ENCODE measurements around the gene CLDN3. TPM values are rescaled to one million over a fixed set of nuclear protein-coding genes. Genes with fewer than 3 reads are reported as not detected.
"Not testable (repeated sequence)": the region's sequence is repeated elsewhere in the genome, so short reads cannot be mapped to it uniquely, and the experiment has no call there.

The CLDN3 gene
- total RNA-seq, 5 donors from 2014 or later (not counting 1 experiment from before 2014, with no cell fraction given): 0.26 to 0.50 TPM; not detected in 3

DNA sequence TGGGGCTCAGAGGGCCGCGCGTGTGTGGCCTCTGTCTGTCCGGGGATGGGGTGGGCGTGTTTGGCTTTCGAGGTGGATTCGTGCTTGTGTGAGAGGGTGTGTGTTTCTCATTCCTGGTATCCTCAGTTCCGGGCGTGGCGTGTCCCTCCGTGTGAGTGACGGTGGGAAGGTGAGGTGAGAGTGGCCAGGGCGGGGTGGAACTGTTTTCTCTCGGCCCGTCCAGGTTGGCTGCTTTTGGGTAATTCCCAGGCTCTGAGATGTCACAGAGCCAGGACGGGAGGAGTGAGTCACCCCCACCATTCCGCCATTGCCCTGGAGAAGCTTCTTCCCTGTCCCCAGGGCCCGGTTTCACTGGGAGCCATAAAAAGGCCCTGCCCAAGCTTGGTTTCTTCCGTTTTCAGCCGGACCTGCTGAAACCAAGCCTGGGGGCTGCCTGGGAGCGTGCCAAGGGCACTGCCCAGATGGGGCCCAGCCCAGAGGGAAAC is 39.4 kb upstream of the CLDN3 start:
- Mint-ChIP-seq H3K9me3 (peaks cover 2 to 4% (median 3%) of the 10 kb centered on the region in 3 donors), H3K36me3 (no peaks in the 10 kb centered on the region), H3K4me3 (no peak overlapping the region), H3K27ac (no peak overlapping the region), H3K27me3 (peaks cover 5 to 14% of the 10 kb centered on the region in 2 donors), H3K4me1 (no peaks in the 10 kb centered on the region)
- H3K27me3 ChIP-seq (replicated peaks in 1 of 2; ENCODE audit: control insufficient read depth in 2 of 2, extremely low read depth in 1 of 2, insufficient read depth in 2 of 2, low read length in 1 of 2): peaks cover 0 to 24% of the 10 kb centered on the region in 2 experiments
- no peak overlapping the region for H3K4me3 ChIP-seq (ENCODE audit: control insufficient read depth in 1 of 2, extremely low read depth in 1 of 2, low read length in 1 of 2)
- DNase-seq (no peak), ATAC-seq (replicated peaks in 1 of 4) (no peak)
- no peak overlapping the region for H3K27ac ChIP-seq (ENCODE audit: low read length)
- ChIA-PET CTCF (no interaction called here), POLR2A (no interaction called here)
- no peaks in the 10 kb centered on the region for H3K4me1 ChIP-seq (ENCODE audit: control insufficient read depth in 1 of 2, extremely low read depth in 1 of 2, insufficient read depth in 2 of 2, low read length in 2 of 2)
- no peaks in the 10 kb centered on the region for H3K36me3 ChIP-seq (ENCODE audit: control insufficient read depth in 2 of 2, extremely low read depth in 1 of 2, insufficient read depth in 1 of 2, low read length in 1 of 2)
- 87% methylated on average over 17 of the region's 21 CpGs for WGBS (ENCODE audit: insufficient coverage)
- H3K9me3 ChIP-seq: no peaks in the 10 kb centered on the region

DNA sequence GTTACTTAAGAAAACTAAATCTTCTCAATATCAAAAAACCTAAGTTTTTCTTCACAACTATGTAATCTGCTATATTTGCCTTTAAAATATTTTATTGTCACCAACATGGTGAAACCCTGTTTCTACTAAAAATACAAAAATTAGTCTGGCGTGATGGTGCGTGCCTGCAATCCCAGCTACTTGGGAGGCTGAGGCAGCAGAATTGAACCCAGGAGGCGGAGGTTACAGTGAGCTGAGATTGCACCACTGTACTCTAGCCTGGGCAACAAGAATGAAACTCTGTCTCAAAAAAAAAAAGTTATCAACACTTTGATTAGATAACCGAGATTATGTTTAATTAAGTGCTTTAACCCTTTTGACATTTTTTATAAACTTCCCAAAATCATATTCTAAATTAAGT is 32.4 kb upstream of the CLDN3 start:
- Histone ChIP-seq H3K27ac (ENCODE audit: low read length) (no peak overlapping the region), H3K9me3 (no peaks in the 10 kb centered on the region), H3K4me1 (ENCODE audit: control insufficient read depth in 1 of 2, extremely low read depth in 1 of 2, insufficient read depth in 2 of 2, low read length in 2 of 2) (no peaks in the 10 kb centered on the region), H3K4me3 (ENCODE audit: control insufficient read depth in 1 of 2, extremely low read depth in 1 of 2, low read length in 1 of 2) (no peak overlapping the region), H3K27me3 (replicated peaks in 1 of 2; ENCODE audit: control insufficient read depth in 2 of 2, extremely low read depth in 1 of 2, insufficient read depth in 2 of 2, low read length in 1 of 2) (peaks cover 0 to 8% of the 10 kb centered on the region in 2 experiments), H3K36me3 (ENCODE audit: control insufficient read depth in 2 of 2, extremely low read depth in 1 of 2, insufficient read depth in 1 of 2, low read length in 1 of 2) (no peaks in the 10 kb centered on the region)
- Mint-ChIP-seq H3K4me1 (no peaks in the 10 kb centered on the region), H3K36me3 (no peaks in the 10 kb centered on the region), H3K4me3 (no peak overlapping the region), H3K9me3 (no peaks in the 10 kb centered on the region), H3K27ac (no peak overlapping the region), H3K27me3 (peaks cover 11 to 16% of the 10 kb centered on the region in 2 donors)
- CTCF ChIA-PET: no interaction called here
- DNase-seq (no peak), ATAC-seq (replicated peaks in 1 of 4) (no peak)
- no CpG with 5 or more reads among the region's 4 CpGs for WGBS (ENCODE audit: insufficient coverage)
- POLR2A ChIA-PET: no interaction called here

DNA sequence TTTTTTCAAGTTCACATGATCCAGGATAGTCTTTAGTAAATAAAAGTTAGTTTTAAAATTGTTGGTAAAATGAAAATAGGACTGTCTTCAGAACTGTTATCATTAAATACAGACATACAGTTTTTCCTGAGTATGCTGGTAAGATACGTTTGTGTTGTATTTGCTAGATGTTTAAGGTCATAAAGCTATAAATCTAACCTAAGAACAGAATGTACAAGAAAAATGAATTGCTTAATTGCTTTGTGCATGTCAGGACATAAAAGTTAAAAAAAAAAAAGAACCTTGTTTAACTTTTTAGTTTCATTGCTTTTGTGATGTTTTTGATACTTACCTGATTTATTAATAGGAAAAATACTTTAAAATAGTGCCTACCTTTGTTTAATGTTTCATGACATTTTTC is 31.5 kb upstream of the CLDN3 start:
- no peak for ATAC-seq (replicated peaks in 1 of 4)
- H3K27me3 Mint-ChIP-seq: peaks cover 11 to 16% of the 10 kb centered on the region in 2 donors
- H3K9me3 Mint-ChIP-seq: no peaks in the 10 kb centered on the region
- H3K4me1 ChIP-seq (ENCODE audit: control insufficient read depth in 1 of 2, extremely low read depth in 1 of 2, insufficient read depth in 2 of 2, low read length in 2 of 2): no peaks in the 10 kb centered on the region
- H3K27me3 ChIP-seq (replicated peaks in 1 of 2; ENCODE audit: control insufficient read depth in 2 of 2, extremely low read depth in 1 of 2, insufficient read depth in 2 of 2, low read length in 1 of 2): peaks cover 0 to 8% of the 10 kb centered on the region in 2 experiments
- H3K4me1 Mint-ChIP-seq: no peaks in the 10 kb centered on the region
- H3K27ac Mint-ChIP-seq: no peak overlapping the region
- POLR2A ChIA-PET: no interaction called here
- no peak overlapping the region for H3K4me3 Mint-ChIP-seq
- no peak for DNase-seq
- no peak overlapping the region for H3K4me3 ChIP-seq (ENCODE audit: control insufficient read depth in 1 of 2, extremely low read depth in 1 of 2, low read length in 1 of 2)
- no CpG with 5 or more reads among the region's 1 CpG for WGBS (ENCODE audit: insufficient coverage)
- H3K36me3 ChIP-seq (ENCODE audit: control insufficient read depth in 2 of 2, extremely low read depth in 1 of 2, insufficient read depth in 1 of 2, low read length in 1 of 2): no peaks in the 10 kb centered on the region
- CTCF ChIA-PET: no interaction called here
- no peak overlapping the region for H3K27ac ChIP-seq (ENCODE audit: low read length)
- H3K36me3 Mint-ChIP-seq: no peaks in the 10 kb centered on the region
- H3K9me3 ChIP-seq: no peaks in the 10 kb centered on the region

DNA sequence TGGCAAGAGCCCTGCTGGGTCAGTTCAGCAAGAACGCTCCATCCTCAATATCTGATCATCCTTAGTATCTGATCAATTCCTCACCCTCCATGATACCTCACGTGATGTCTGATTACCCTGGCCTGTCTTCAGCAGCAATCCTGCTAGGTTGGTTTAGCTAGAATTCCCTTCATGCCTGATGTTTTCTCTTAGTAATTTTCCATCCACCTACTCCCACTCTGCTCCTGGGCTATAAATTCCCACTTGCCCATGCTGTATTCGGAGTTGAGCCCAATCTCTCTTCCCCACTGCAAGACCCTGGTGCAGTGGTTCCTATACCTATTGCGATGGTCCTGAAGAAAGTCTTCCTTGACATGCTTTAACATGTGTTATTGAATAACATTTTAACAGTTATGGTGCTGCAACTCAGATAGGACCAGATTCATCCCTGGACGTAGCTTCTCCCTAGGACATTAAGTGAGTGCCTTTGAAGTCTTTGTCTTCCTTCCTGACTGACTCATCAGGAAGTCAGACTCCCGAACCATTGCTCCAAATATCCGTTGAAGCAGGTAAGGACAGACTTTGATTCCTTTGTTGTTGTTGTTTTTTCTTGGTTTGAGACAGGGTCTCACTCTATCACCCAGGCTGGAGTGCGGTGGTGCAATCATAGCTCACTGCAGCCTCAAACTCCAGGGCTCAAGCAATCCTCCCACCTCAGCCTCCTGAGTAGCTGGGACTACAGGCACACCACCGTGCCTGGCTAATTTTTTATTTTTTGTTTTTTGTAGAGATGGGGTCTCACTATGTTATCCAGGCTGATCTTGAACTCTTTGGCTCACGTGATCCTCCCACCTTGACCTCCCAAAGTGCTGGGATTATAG is 29.4 kb upstream of the CLDN3 start:
- no peaks in the 10 kb centered on the region for H3K36me3 Mint-ChIP-seq
- peaks cover 15 to 16% of the 10 kb centered on the region in 2 donors for H3K27me3 Mint-ChIP-seq
- Histone ChIP-seq H3K36me3 (ENCODE audit: control insufficient read depth in 2 of 2, extremely low read depth in 1 of 2, insufficient read depth in 1 of 2, low read length in 1 of 2) (no peaks in the 10 kb centered on the region), H3K4me3 (ENCODE audit: control insufficient read depth in 1 of 2, extremely low read depth in 1 of 2, low read length in 1 of 2) (no peak overlapping the region), H3K9me3 (no peaks in the 10 kb centered on the region), H3K27ac (ENCODE audit: low read length) (no peak overlapping the region), H3K27me3 (replicated peaks in 1 of 2; ENCODE audit: control insufficient read depth in 2 of 2, extremely low read depth in 1 of 2, insufficient read depth in 2 of 2, low read length in 1 of 2) (peaks cover 0 to 11% of the 10 kb centered on the region in 2 experiments), H3K4me1 (ENCODE audit: control insufficient read depth in 1 of 2, extremely low read depth in 1 of 2, insufficient read depth in 2 of 2, low read length in 2 of 2) (no peaks in the 10 kb centered on the region)
- no peak for DNase-seq
- POLR2A ChIA-PET: no interaction called here
- H3K4me3 Mint-ChIP-seq: no peak overlapping the region
- no peak overlapping the region for H3K27ac Mint-ChIP-seq
- no peak for ATAC-seq (replicated peaks in 1 of 4)
- H3K4me1 Mint-ChIP-seq: no peaks in the 10 kb centered on the region
- WGBS (ENCODE audit: insufficient coverage): 68% methylated on average over 4 of the region's 10 CpGs
- H3K9me3 Mint-ChIP-seq: peaks cover 0 to 4% (median 0%) of the 10 kb centered on the region in 3 donors
- CTCF ChIA-PET: no interaction called here

DNA sequence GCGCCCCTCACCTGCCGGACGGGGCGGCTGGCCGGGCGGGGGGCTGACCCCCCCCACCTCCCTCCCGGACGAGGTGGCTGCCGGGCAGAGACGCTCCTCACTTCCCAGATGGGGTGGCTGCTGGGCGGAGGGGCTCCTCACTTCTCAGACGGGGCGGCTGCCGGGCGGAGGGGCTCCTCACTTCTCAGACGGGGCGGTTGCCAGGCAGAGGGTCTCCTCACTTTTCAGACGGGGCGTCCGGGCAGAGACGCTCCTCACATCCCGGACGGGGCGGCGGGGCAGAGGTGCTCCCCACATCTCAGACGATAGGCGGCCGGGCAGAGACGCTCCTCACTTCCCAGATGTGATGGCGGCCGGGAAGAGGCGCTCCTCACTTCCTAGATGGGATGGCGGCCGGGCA is 27.1 kb upstream of the CLDN3 start:
- H3K27ac Mint-ChIP-seq; H3K4me1 ChIP-seq (ENCODE audit: control insufficient read depth in 1 of 2, extremely low read depth in 1 of 2, insufficient read depth in 2 of 2, low read length in 2 of 2); H3K27ac ChIP-seq (ENCODE audit: low read length); H3K9me3 ChIP-seq; H3K9me3 Mint-ChIP-seq; CTCF ChIA-PET; DNase-seq; H3K36me3 Mint-ChIP-seq; ATAC-seq (replicated peaks in 1 of 4); POLR2A ChIA-PET; H3K4me3 ChIP-seq (ENCODE audit: control insufficient read depth in 1 of 2, extremely low read depth in 1 of 2, low read length in 1 of 2); H3K36me3 ChIP-seq (ENCODE audit: control insufficient read depth in 2 of 2, extremely low read depth in 1 of 2, insufficient read depth in 1 of 2, low read length in 1 of 2); H3K4me3 Mint-ChIP-seq; H3K4me1 Mint-ChIP-seq: not testable (repeated sequence)
- H3K27me3 ChIP-seq (replicated peaks in 1 of 2; ENCODE audit: control insufficient read depth in 2 of 2, extremely low read depth in 1 of 2, insufficient read depth in 2 of 2, low read length in 1 of 2): peaks cover 0 to 19% of the 10 kb centered on the region in 2 experiments
- WGBS (ENCODE audit: insufficient coverage): no CpG with 5 or more reads among the region's 34 CpGs
- peaks cover 16 to 18% of the 10 kb centered on the region in 2 donors for H3K27me3 Mint-ChIP-seq

DNA sequence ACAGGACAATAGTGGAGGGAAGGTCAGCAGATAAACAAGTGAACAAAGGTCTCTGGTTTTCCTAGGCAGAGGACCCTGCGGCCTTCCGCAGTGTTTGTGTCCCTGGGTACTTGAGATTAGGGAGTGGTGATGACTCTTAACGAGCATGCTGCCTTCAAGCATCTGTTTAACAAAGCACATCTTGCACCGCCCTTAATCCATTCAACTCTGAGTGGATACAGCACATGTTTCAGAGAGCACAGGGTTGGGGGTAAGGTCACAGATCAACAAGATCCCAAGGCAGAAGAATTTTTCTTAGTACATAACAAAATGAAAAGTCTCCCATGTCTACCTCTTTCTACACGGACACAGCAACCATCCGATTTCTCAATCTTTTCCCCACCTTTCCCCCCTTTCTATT is 26.6 kb upstream of the CLDN3 start:
- POLR2A ChIA-PET: interaction anchor here in 1 of 2 donors (0.7 kb wide), 1 partner anchor 81 kb away, joined by 3 read pairs; no protein-coding TSS in a partner anchor
- ATAC-seq (replicated peaks in 1 of 4): not testable (repeated sequence)
- no CpG with 5 or more reads among the region's 6 CpGs for WGBS (ENCODE audit: insufficient coverage)

More for the DNA sequence above, 26.6 kb upstream of the CLDN3 start:
- H3K9me3 ChIP-seq; H3K4me1 ChIP-seq (ENCODE audit: control insufficient read depth in 1 of 2, extremely low read depth in 1 of 2, insufficient read depth in 2 of 2, low read length in 2 of 2); CTCF ChIA-PET; H3K27ac ChIP-seq (ENCODE audit: low read length); H3K36me3 Mint-ChIP-seq; H3K27ac Mint-ChIP-seq; DNase-seq; H3K4me3 ChIP-seq (ENCODE audit: control insufficient read depth in 1 of 2, extremely low read depth in 1 of 2, low read length in 1 of 2); H3K4me1 Mint-ChIP-seq; H3K36me3 ChIP-seq (ENCODE audit: control insufficient read depth in 2 of 2, extremely low read depth in 1 of 2, insufficient read depth in 1 of 2, low read length in 1 of 2); H3K9me3 Mint-ChIP-seq; H3K4me3 Mint-ChIP-seq: not testable (repeated sequence)
- peaks cover 20 to 21% of the 10 kb centered on the region in 2 donors for H3K27me3 Mint-ChIP-seq
- peaks cover 0 to 21% of the 10 kb centered on the region in 2 experiments for H3K27me3 ChIP-seq (replicated peaks in 1 of 2; ENCODE audit: control insufficient read depth in 2 of 2, extremely low read depth in 1 of 2, insufficient read depth in 2 of 2, low read length in 1 of 2)

All from T-cell (primary cell).